ENCODE measurements around the gene MORN4.

The MORN4 gene

DNA sequence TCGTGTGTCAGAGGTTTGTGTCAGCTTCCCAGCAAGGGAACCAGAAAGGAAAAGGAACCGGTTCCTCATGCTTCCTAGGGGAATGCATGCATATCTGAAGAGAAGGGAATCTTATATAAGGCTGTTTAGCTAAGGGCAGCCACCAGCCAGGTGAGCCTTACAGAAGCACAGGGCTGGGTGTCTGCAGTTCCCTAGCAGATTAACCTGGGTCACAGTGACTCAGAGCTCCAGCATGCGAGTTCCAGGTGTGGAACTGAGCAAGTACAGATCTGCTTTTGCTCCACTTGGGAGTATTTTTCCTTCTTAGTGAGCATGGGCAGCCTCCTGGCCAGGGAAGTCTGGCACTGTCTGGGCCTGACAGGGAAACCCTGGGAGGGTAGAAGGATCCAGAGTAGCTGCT lies 61.7 kb downstream of the MORN4 start (continued):
- TF ChIP-seq MZF1 (tag by site-specific recombination; IDR thresholded peaks at IDR 0.05; ENCODE audit: borderline replicate concordance) = no peak
- no peak for TF ChIP-seq ZNF121 (tag by site-specific recombination; IDR thresholded peaks at IDR 0.05)
- TF ChIP-seq, protein P1, sequence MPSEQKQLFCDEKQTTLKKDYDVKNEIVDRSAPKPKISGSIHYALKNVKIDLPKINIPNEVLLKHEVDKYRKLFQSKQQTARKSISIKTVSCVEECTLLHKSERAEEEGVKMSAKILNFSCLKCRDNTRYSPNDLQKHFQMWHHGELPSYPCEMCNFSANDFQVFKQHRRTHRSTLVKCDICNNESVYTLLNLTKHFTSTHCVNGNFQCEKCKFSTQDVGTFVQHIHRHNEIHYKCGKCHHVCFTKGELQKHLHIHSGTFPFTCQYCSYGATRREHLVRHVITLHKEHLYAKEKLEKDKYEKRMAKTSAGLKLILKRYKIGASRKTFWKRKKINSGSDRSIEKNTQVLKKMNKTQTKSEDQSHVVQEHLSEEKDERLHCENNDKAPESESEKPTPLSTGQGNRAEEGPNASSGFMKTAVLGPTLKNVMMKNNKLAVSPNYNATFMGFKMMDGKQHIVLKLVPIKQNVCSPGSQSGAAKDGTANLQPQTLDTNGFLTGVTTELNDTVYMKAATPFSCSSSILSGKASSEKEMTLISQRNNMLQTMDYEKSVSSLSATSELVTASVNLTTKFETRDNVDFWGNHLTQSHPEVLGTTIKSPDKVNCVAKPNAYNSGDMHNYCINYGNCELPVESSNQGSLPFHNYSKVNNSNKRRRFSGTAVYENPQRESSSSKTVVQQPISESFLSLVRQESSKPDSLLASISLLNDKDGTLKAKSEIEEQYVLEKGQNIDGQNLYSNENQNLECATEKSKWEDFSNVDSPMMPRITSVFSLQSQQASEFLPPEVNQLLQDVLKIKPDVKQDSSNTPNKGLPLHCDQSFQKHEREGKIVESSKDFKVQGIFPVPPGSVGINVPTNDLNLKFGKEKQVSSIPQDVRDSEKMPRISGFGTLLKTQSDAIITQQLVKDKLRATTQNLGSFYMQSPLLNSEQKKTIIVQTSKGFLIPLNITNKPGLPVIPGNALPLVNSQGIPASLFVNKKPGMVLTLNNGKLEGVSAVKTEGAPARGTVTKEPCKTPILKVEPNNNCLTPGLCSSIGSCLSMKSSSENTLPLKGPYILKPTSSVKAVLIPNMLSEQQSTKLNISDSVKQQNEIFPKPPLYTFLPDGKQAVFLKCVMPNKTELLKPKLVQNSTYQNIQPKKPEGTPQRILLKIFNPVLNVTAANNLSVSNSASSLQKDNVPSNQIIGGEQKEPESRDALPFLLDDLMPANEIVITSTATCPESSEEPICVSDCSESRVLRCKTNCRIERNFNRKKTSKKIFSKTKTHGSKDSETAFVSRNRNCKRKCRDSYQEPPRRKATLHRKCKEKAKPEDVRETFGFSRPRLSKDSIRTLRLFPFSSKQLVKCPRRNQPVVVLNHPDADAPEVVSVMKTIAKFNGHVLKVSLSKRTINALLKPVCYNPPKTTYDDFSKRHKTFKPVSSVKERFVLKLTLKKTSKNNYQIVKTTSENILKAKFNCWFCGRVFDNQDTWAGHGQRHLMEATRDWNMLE (tag by site-specific recombination; conservative IDR thresholded peaks at IDR 0.05; ENCODE audit: low read depth) = no peak
- TF ChIP-seq MEIS1 (CRISPR knock-in tag; IDR thresholded peaks at IDR 0.05; ENCODE audit: borderline replicate concordance) = no peak
- no peak for TF ChIP-seq KLF1 (tag by site-specific recombination; IDR thresholded peaks at IDR 0.05)
- TF ChIP-seq, protein P2, sequence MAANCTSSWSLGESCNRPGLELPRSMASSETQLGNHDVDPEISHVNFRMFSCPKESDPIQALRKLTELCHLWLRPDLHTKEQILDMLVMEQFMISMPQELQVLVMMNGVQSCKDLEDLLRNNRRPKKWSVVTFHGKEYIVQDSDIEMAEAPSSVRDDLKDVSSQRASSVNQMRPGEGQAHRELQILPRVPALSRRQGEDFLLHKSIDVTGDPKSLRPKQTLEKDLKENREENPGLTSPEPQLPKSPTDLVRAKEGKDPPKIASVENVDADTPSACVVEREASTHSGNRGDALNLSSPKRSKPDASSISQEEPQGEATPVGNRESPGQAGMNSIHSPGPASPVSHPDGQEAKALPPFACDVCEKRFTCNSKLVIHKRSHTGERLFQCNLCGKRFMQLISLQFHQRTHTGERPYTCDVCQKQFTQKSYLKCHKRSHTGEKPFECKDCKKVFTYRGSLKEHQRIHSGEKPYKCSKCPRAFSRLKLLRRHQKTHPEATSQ (tag by site-specific recombination; IDR thresholded peaks at IDR 0.05) = no peak

DNA sequence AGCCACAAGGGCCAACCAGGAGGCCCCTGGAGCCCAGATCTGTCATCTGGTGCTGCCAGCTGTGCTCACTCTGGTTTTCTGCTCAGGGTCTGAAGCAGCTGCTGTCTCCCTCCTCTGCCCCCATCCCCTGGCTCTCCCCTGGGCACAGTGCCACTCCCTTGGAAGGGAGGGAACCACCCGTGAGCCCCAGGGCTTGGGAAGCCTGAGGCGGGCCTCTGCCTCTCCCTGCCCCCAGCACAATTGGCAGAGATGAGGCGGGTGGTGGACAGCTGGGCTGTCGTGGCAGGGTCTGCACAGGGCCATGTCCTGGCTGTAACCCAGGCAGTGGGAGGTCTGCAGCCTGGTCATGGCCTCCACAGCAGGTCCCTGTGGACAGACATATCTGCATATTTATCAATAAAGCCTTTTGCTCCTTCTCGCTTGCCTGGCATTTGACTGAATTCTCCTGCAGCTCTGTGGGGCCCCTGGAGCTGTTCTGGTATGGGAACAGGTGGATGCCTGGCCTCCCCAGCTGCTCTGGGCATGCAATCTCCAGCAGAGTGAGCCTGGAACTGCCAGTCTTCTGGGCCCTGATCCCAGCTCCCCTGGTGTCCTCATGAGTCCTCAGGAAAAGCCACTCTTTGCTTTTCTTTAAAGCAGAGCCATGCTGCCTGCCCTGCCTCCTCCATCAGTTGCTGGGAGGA lies 62.4 kb downstream of the MORN4 start:
- peaks cover 8% of the 10 kb centered on the region for H3K4me1 ChIP-seq (ENCODE audit: control insufficient read depth, insufficient read depth, low read length)
- TF ChIP-seq ZNF626 (tag by site-specific recombination; IDR thresholded peaks at IDR 0.05) (no peak), GLIS1 (tag by site-specific recombination; IDR thresholded peaks at IDR 0.05) (peak; percentile 58)
- H3K36me3 ChIP-seq (ENCODE audit: control insufficient read depth in 2 of 2, insufficient read depth in 1 of 2, low read length in 2 of 2) = peaks cover 0 to 12% of the 10 kb centered on the region in 2 experiments; a peak in 2 of 3 replicates
- no peak overlapping the region for H3K27ac ChIP-seq (ENCODE audit: extremely low read depth, low read depth, low read length)
- H3K9me3 ChIP-seq (ENCODE audit: control insufficient read depth, insufficient read depth, low read depth, low read length) = no peaks in the 10 kb centered on the region
- ChIA-PET CTCF (interaction anchor here (0.6 to 5.1 kb wide), 13 partner anchors 11 to 161 kb away, joined by 3 to 78 read pairs (median 5); no protein-coding TSS in a partner anchor), POLR2A (no interaction called here)
- H3K4me3 ChIP-seq (ENCODE audit: low read depth, low read length) = no peak overlapping the region

DNA sequence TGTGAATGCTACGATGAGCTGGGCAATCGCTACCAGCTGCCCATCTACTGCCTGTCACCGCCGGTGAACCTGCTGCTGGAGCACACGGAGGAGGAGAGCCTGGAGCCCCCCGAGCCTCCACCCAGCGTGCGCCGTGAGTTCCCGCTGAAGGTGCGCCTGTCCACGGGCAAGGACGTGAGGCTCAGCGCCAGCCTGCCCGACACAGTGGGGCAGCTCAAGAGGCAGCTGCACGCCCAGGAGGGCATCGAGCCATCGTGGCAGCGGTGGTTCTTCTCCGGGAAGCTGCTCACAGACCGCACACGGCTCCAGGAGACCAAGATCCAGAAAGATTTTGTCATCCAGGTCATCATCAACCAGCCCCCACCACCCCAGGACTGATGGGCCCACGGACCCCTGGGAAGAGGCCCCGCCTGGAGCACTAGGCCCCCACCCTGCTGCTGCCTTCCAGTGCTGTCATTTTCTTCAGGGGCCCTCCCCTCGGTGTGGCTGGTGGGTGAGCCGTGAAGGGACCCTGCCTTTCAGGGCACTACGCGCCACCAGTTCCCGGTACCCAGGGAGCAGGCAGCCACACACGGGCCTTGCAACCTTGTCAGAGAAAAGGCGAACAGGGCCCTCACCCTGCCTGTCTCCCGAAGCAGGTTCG lies 63.0 kb downstream of the MORN4 start:
- Histone ChIP-seq H3K4me1 (ENCODE audit: control insufficient read depth, insufficient read depth, low read length) (peaks cover 8% of the 10 kb centered on the region), H3K9me3 (ENCODE audit: control insufficient read depth, insufficient read depth, low read depth, low read length) (no peaks in the 10 kb centered on the region), H3K27ac (ENCODE audit: extremely low read depth, low read depth, low read length) (no peak overlapping the region), H3K36me3 (ENCODE audit: control insufficient read depth in 2 of 2, insufficient read depth in 1 of 2, low read length in 2 of 2) (peaks cover 0 to 12% of the 10 kb centered on the region in 2 experiments; a peak in 2 of 3 replicates), H3K4me3 (ENCODE audit: low read depth, low read length) (no peak overlapping the region)
- TF ChIP-seq ZNF311 (tag by site-specific recombination; IDR thresholded peaks at IDR 0.05; ENCODE audit: borderline replicate concordance) = no peak
- no peak for TF ChIP-seq PRDM1 (tag by site-specific recombination; IDR thresholded peaks at IDR 0.05)
- TF ChIP-seq MEIS1 (CRISPR knock-in tag; IDR thresholded peaks at IDR 0.05; ENCODE audit: borderline replicate concordance) = no peak
- TF ChIP-seq ZNF248 (tag by site-specific recombination; IDR thresholded peaks at IDR 0.05) = no peak
- TF ChIP-seq ZNF157 (tag by site-specific recombination; IDR thresholded peaks at IDR 0.05) = no peak
- ChIA-PET POLR2A (no interaction called here), CTCF (interaction anchor here (0.6 to 2.4 kb wide), 3 partner anchors 42 to 445 kb away, joined by 3 to 7 read pairs (median 3); no protein-coding TSS in a partner anchor)
